Astrocyte (in vitro differentiated cells and primary cell): Measurements from ENCODE around the gene ABCC11. TPM values are rescaled to one million over a fixed set of nuclear protein-coding genes. Genes with fewer than 3 reads are reported as not detected.

Source experiments
- DNase-seq: peaks from one replicate; pipeline ENCODE4 v3.0.0-alpha.2; 2010; ENCODE audit warnings: low read depth
- FAIRE-seq: peaks from 2 replicates; lab custom pipeline; 2011; peaks lifted over from hg19 to GRCh38; lab: Jason Lieb, UNC
- H2AFZ ChIP-seq: 2 replicates; pipeline ENCODE4 v1.6.0; 2012; ENCODE audit warnings: low read depth, low read length, inconsistent platforms
- H3K27ac ChIP-seq: 2 replicates; pipeline ENCODE4 v1.5.1; 2011; ENCODE audit warnings: low read depth, low read length, inconsistent platforms
- H3K27me3 ChIP-seq: 2 replicates; pipeline ENCODE4 v1.6.0; 2011; ENCODE audit warnings: low read length, inconsistent platforms; ENCODE audit not compliant: insufficient read depth
- H3K36me3 ChIP-seq: 2 replicates; pipeline ENCODE4 v1.5.1; 2011; ENCODE audit warnings: low read length, inconsistent platforms; ENCODE audit not compliant: insufficient read depth
- H3K4me1 ChIP-seq: 2 replicates; pipeline ENCODE4 v1.5.1; 2011; ENCODE audit warnings: low read length, inconsistent platforms; ENCODE audit not compliant: insufficient read depth
- H3K4me2 ChIP-seq: 2 replicates; pipeline ENCODE4 v1.6.0; 2012; ENCODE audit warnings: low read length, inconsistent platforms
- H3K4me3 ChIP-seq: 2 replicates; pipeline ENCODE4 v1.5.1; 2011; ENCODE audit warnings: low read depth, mild to moderate bottlenecking, low read length, inconsistent platforms; ENCODE audit not compliant: insufficient read depth
- H3K79me2 ChIP-seq: 2 replicates; pipeline ENCODE4 v1.6.0; 2012; ENCODE audit warnings: mild to moderate bottlenecking, low read length, inconsistent platforms; ENCODE audit not compliant: insufficient read depth
- H3K9ac ChIP-seq: 2 replicates; pipeline ENCODE4 v1.6.0; 2012; ENCODE audit warnings: mild to moderate bottlenecking, low read length, inconsistent platforms
- H3K9me3 ChIP-seq: 2 replicates; pipeline ENCODE4 v1.5.1; 2012; ENCODE audit warnings: low read depth, mild to moderate bottlenecking, low read length, inconsistent platforms; ENCODE audit not compliant: insufficient read depth
- H4K20me1 ChIP-seq: 2 replicates; pipeline ENCODE4 v1.6.0; 2012; ENCODE audit warnings: low read length, inconsistent platforms; ENCODE audit not compliant: insufficient read depth
- H3K27ac Mint-ChIP-seq: one replicate; pipeline ENCODE4 v1.8.0; 2021; ENCODE audit warnings: mild to moderate bottlenecking, mixed read lengths; ENCODE audit not compliant: unreplicated experiment
- H3K27me3 Mint-ChIP-seq: one replicate; pipeline ENCODE4 v1.8.0; 2021; ENCODE audit warnings: low read depth, mixed read lengths; ENCODE audit not compliant: unreplicated experiment
- H3K36me3 Mint-ChIP-seq: one replicate; pipeline ENCODE4 v1.8.0; 2021; ENCODE audit warnings: low read depth, mixed read lengths; ENCODE audit not compliant: unreplicated experiment
- H3K4me1 Mint-ChIP-seq: one replicate; pipeline ENCODE4 v1.8.0; 2021; ENCODE audit warnings: low read depth, mixed read lengths; ENCODE audit not compliant: unreplicated experiment
- H3K4me3 Mint-ChIP-seq: one replicate; pipeline ENCODE4 v1.8.0; 2021; ENCODE audit warnings: mild to moderate bottlenecking, moderate library complexity, mixed read lengths; ENCODE audit not compliant: unreplicated experiment
- H3K9me3 Mint-ChIP-seq: one replicate; pipeline ENCODE4 v1.8.0; 2021; ENCODE audit warnings: mild to moderate bottlenecking, mixed read lengths; ENCODE audit not compliant: unreplicated experiment
- EZH2 ChIP-seq: IDR thresholded peaks from 2 replicates; pipeline ENCODE4 v1.6.1; 2012; ENCODE audit warnings: mild to moderate bottlenecking, low read length, inconsistent platforms; ENCODE audit not compliant: insufficient read depth
- total RNA-seq: library from RNA; stranded (reverse); gene quantifications from 2 replicates; pipeline ENCODE4 v1.2.1, GENCODE V29; 2021
- TF ChIP-seq, protein P1 (sequence below): IDR thresholded peaks from 2 replicates; pipeline ENCODE4 v1.5.1; 2011; ENCODE audit warnings: low read depth, mild to moderate bottlenecking, inconsistent platforms, low read length, moderate library complexity; ENCODE audit not compliant: insufficient read depth

Gene ABCC11
- total RNA-seq, 1 donor from 2014 or later = 0.32 TPM

GRCh38 chr16:48218473-48218872, 28.9 kb downstream of the ABCC11 start:
- no peaks in the 10 kb centered on the region for H4K20me1 ChIP-seq
- TF ChIP-seq, protein P1, sequence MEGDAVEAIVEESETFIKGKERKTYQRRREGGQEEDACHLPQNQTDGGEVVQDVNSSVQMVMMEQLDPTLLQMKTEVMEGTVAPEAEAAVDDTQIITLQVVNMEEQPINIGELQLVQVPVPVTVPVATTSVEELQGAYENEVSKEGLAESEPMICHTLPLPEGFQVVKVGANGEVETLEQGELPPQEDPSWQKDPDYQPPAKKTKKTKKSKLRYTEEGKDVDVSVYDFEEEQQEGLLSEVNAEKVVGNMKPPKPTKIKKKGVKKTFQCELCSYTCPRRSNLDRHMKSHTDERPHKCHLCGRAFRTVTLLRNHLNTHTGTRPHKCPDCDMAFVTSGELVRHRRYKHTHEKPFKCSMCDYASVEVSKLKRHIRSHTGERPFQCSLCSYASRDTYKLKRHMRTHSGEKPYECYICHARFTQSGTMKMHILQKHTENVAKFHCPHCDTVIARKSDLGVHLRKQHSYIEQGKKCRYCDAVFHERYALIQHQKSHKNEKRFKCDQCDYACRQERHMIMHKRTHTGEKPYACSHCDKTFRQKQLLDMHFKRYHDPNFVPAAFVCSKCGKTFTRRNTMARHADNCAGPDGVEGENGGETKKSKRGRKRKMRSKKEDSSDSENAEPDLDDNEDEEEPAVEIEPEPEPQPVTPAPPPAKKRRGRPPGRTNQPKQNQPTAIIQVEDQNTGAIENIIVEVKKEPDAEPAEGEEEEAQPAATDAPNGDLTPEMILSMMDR = no peak
- no peak for TF ChIP-seq EZH2

GRCh38 chr16:48217708-48218107, 29.6 kb downstream of the ABCC11 start:
- Histone ChIP-seq H3K27me3 (peaks cover 6% of the 10 kb centered on the region), H3K4me2 (no peak overlapping the region), H3K79me2 (no peaks in the 10 kb centered on the region), H3K4me3 (no peak overlapping the region), H4K20me1 (no peaks in the 10 kb centered on the region), H3K36me3 (no peaks in the 10 kb centered on the region), H3K27ac (no peak overlapping the region), H2AFZ (no peak overlapping the region), H3K9ac (no peak overlapping the region), H3K9me3 (no peaks in the 10 kb centered on the region), H3K4me1 (no peaks in the 10 kb centered on the region)
- FAIRE-seq (no peak), DNase-seq (no peak)
- Mint-ChIP-seq H3K36me3 (no peaks in the 10 kb centered on the region), H3K27me3 (peaks cover 7% of the 10 kb centered on the region), H3K9me3 (no peaks in the 10 kb centered on the region), H3K4me1 (no peaks in the 10 kb centered on the region), H3K27ac (no peak overlapping the region), H3K4me3 (no peak overlapping the region)
- TF ChIP-seq, protein P1 = no peak

More at GRCh38 chr16:48218473-48218872, 28.9 kb downstream of the ABCC11 start:
- DNase-seq (no peak), FAIRE-seq (no peak)
- Mint-ChIP-seq H3K9me3 (peaks cover 3% of the 10 kb centered on the region), H3K4me1 (no peaks in the 10 kb centered on the region), H3K27me3 (peaks cover 7% of the 10 kb centered on the region), H3K4me3 (no peak overlapping the region), H3K36me3 (peaks cover under 1% of the 10 kb centered on the region), H3K27ac (no peak overlapping the region)
- H3K9ac ChIP-seq = no peak overlapping the region
- no peaks in the 10 kb centered on the region for H3K9me3 ChIP-seq
- no peak overlapping the region for H3K4me3 ChIP-seq
- no peak overlapping the region for H3K27ac ChIP-seq
- H3K4me1 ChIP-seq = no peaks in the 10 kb centered on the region
- no peaks in the 10 kb centered on the region for H3K36me3 ChIP-seq
- H3K4me2 ChIP-seq = no peak overlapping the region
- no peak overlapping the region for H2AFZ ChIP-seq
- H3K79me2 ChIP-seq = no peaks in the 10 kb centered on the region
- peaks cover 6% of the 10 kb centered on the region for H3K27me3 ChIP-seq

DNA sequence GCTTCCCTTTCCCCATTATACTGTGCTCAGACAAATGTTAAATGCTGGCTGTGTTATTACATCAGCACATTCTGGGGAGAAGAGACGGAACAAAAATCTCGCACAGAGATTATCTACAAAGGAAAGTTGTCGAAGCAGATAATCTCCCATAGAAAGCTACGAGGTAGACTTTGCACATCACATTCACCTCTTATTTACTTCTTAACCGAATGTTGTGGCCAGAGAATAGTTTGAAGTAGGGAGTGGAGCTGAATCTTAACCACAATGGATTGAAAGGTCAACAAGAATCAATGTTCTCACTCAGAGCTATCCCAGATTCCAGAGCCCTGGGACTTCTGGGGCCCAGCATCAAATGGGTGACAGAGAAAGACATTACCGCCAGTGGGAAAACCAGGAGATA, 31.6 kb downstream of the ABCC11 start:
- Mint-ChIP-seq H3K9me3 (no peaks in the 10 kb centered on the region), H3K36me3 (no peaks in the 10 kb centered on the region), H3K27me3 (peaks cover 7% of the 10 kb centered on the region), H3K4me3 (no peak overlapping the region), H3K27ac (no peak overlapping the region), H3K4me1 (no peaks in the 10 kb centered on the region)
- Histone ChIP-seq H3K4me2 (no peak overlapping the region), H2AFZ (no peak overlapping the region), H3K9ac (no peak overlapping the region), H3K36me3 (no peaks in the 10 kb centered on the region), H4K20me1 (no peaks in the 10 kb centered on the region), H3K79me2 (no peaks in the 10 kb centered on the region), H3K4me1 (no peaks in the 10 kb centered on the region), H3K27ac (no peak overlapping the region), H3K27me3 (peaks cover 6% of the 10 kb centered on the region), H3K4me3 (no peak overlapping the region), H3K9me3 (no peaks in the 10 kb centered on the region)
- FAIRE-seq = no peak
- DNase-seq = no peak
- TF ChIP-seq, protein P1 = no peak
- no peak for TF ChIP-seq EZH2
